ENCODE data around the gene TFE3.
"Not testable (repeated sequence)": the region's sequence is repeated elsewhere in the genome, so short reads cannot be mapped to it uniquely, and the experiment has no call there.

The TFE3 gene

GRCh38 chrX:49001521-49002090 is 41.6 kb downstream of the TFE3 start:
- peak; percentile 49 for DNase-seq (ENCODE audit: low spot score)

GRCh38 chrX:49000636-49001035 is 42.5 kb downstream of the TFE3 start:
- DNase-seq (ENCODE audit: low spot score): no peak

DNA sequence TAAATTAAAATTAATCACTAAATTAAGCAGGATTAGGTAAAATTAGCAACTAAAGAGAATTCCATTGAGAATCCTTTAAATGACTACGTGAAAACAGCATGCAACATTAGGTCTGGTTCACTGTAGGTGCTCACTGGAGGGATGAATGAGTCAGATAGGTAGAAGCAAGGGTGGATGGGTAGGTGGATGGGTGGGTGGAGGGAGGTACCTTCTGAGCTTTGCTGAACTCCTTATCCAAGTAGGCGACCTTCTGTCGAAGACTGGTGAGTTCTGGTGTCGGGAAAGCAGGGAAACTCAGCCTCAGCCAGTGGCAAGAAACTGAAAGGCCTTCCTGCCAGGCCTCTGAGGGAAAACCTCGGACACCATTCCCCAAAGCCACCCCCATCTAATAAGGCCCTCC is 44.1 kb downstream of the TFE3 start:
- DNase-seq (ENCODE audit: low spot score): peak; percentile 20

DNA sequence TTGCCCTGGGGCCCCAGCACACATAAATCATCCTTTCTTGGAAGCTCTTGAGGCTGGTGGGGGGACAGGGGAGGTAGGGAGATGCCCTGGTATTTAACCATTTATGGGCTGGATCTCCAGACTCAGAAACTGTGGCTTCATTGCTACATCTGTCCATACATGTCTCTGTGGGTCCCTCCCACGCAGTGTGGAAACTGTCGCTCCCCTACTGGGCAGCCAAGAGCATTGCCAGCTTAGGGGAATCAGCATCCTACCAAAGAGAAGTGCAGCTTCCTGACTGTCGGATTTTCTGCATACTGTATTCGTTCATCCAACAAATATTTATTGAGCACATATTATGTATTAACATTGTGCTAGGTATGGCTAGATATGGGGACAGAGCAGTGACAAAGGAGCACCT is 44.8 kb downstream of the TFE3 start:
- DNase-seq (ENCODE audit: low spot score): no peak

GRCh38 chrX:48997865-48998264 is 45.3 kb downstream of the TFE3 start:
- DNase-seq (ENCODE audit: low spot score): no peak

DNA sequence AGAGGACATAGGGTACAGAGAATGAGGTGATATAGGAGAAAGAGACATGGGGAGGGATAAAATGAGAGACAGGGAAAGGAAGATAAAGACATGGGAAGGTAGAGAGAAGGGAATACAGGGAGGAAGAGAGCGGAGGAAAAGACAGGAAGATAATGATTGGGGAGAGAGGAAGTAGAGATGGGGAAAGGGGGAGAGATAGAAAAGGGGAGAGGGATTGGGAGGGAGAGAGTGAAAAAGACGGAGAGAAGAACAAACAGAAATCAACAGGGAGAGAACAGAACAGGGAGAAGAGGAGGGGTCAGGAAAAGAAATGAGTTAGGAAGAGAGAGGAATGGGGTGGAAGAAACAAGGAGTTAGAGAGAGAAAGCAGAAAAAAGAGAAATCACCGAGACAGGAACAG is 45.7 kb downstream of the TFE3 start:
- DNase-seq (ENCODE audit: low spot score): no peak

GRCh38 chrX:48996969-48997368 is 46.2 kb downstream of the TFE3 start:
- no peak for DNase-seq (ENCODE audit: low spot score)

DNA sequence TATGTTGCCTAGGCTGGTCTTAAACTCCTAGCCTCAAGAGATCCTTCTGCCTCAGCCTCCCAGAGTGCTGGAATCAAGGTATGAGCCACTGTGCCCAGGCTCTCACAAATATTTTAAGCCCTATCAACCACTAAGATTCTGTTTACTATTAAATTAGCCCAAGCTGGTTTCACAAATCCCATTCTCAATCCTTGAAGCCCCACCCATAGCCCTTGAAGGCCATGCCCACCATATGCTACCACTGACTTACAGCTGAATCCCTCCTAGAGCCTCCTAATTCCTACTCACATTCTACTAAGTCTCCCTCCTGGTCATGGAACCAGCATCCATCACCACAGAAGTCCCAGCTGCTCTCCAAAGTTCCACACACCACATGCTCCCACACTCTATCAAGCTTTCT is 50.8 kb downstream of the TFE3 start:
- no peak for DNase-seq (ENCODE audit: low spot score)

GRCh38 chrX:48989483-48989882 is 53.7 kb downstream of the TFE3 start:
- DNase-seq (ENCODE audit: low spot score): no peak

GRCh38 chrX:48983896-48984295 is 59.3 kb downstream of the TFE3 start:
- no peak for DNase-seq (ENCODE audit: low spot score)

- no peak for DNase-seq (ENCODE audit: low spot score)
Measured at GRCh38 chrX:48983081-48983480, 60.1 kb downstream of the TFE3 start.

DNA sequence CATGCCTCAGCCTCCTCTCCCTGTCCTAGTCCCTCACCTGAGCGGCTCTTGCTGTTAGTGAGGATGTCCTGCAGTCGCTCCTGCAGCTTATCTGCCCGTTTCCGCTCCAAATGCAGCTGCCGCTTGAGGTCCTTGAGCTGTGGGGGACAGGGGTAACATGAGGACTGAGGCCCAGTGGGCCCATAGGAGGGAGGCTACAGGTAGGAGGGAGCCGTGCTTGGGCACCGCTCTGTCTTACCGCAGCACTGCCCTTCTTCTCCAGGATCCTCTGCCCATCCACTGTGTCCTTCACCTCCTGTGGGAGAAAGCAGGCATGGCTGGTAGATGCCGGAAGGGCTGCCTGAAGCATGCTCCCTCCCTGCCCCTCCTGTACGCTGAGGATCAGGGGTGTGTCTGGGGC is 62.0 kb downstream of the TFE3 start:
- no peak for DNase-seq (ENCODE audit: low spot score)

DNA sequence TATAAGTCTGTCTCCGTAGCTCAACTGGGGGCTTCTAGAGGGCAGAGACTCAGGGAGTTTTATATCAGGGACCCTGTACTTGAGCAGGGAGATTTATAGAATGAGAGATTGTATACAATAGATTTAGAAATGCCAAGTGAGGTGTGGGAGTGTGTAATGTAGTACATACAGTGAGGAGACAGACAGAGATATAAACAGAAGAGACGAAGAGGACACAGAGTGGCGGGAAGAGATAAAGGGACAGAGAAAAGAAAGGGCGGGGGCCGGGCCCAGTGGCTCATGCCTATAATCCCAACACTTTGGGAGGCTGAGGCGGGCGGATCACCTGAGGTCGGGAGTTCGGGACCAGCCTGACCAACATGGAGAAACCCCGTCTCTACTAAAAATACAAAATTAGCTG is 62.8 kb downstream of the TFE3 start:
- DNase-seq (ENCODE audit: low spot score): not testable (repeated sequence)
